OCI-LY1 (cell line): ENCODE measurements around the gene SNX8.

Experiments
- H2AFZ ChIP-seq: fragments of 200-600 bp; sonication (generic), shearing (Covaris generic); 2 replicates; pipeline ENCODE4 v1.6.0; 2014; ENCODE audit warnings: antibody characterized with exemption, mild to moderate bottlenecking, low read length
- H3F3A ChIP-seq: fragments of 200-600 bp; sonication (generic), shearing (Covaris generic); 2 replicates; pipeline ENCODE4 v1.6.0; 2014; ENCODE audit warnings: mild to moderate bottlenecking, antibody characterized with exemption, low read length, moderate library complexity; ENCODE audit not compliant: insufficient read depth
- H3K27ac ChIP-seq: fragments of 200-600 bp; sonication (generic); 2 replicates; pipeline ENCODE4 v1.5.1; 2014; ENCODE audit warnings: low read length, mixed run types, mild to moderate bottlenecking, low read depth; ENCODE audit not compliant: poor library complexity, severe bottlenecking
- H3K27me3 ChIP-seq: fragments of 200-600 bp; sonication (generic); 2 replicates; pipeline ENCODE4 v1.6.0; 2014; ENCODE audit warnings: antibody characterized with exemption, mild to moderate bottlenecking, low read length, moderate library complexity; ENCODE audit not compliant: insufficient read depth
- H3K36me3 ChIP-seq: fragments of 200-600 bp; sonication (generic); 2 replicates; pipeline ENCODE4 v1.6.1; 2014; ENCODE audit warnings: mild to moderate bottlenecking, antibody characterized with exemption, low read length, moderate library complexity, mixed read lengths; ENCODE audit not compliant: insufficient read depth
- H3K4me1 ChIP-seq: fragments of 200-600 bp; sonication (generic); 2 replicates; pipeline ENCODE4 v1.5.1; 2014; ENCODE audit warnings: mild to moderate bottlenecking, low read length, moderate library complexity; ENCODE audit not compliant: insufficient read depth, severe bottlenecking
- H3K4me2 ChIP-seq: fragments of 200-600 bp; sonication (generic), shearing (Covaris generic); 2 replicates; pipeline ENCODE4 v1.6.1; 2014; ENCODE audit warnings: low read length
- H3K4me3 ChIP-seq: fragments of 200-600 bp; sonication (generic); 2 replicates; pipeline ENCODE4 v1.5.1; 2014; ENCODE audit warnings: low read length, low read depth, mild to moderate bottlenecking, mixed read lengths; ENCODE audit not compliant: poor library complexity, severe bottlenecking
- H3K79me2 ChIP-seq: fragments of 200-600 bp; shearing (Covaris generic); 2 replicates; pipeline ENCODE4 v1.6.1; 2016; ENCODE audit warnings: mixed run types, low read length, mixed read lengths; ENCODE audit not compliant: insufficient read depth
- H3K9ac ChIP-seq: fragments of 200-600 bp; sonication (generic), shearing (Covaris generic); 2 replicates; pipeline ENCODE4 v1.6.1; 2014; ENCODE audit warnings: mild to moderate bottlenecking, low read length, mixed read lengths
- H3K9me2 ChIP-seq: fragments of 200-600 bp; sonication (generic), shearing (Covaris generic); 2 replicates; pipeline ENCODE4 v1.6.1; 2014; ENCODE audit warnings: low read depth, mild to moderate bottlenecking, low read length, mixed read lengths
- H3K9me3 ChIP-seq: fragments of 200-600 bp; shearing (Covaris generic); 2 replicates; pipeline ENCODE4 v1.6.1; 2014; ENCODE audit warnings: low read length, mixed read lengths
- H4K20me1 ChIP-seq: fragments of 200-600 bp; sonication (generic), shearing (Covaris generic); 2 replicates; pipeline ENCODE4 v1.6.0; 2016; ENCODE audit warnings: mild to moderate bottlenecking, low read length; ENCODE audit not compliant: insufficient read depth
- CTCF ChIP-seq: fragments of 200-600 bp; sonication (generic), shearing (Covaris generic); IDR thresholded peaks from 2 replicates; pipeline ENCODE4 v1.5.1; 2017; ENCODE audit warnings: mild to moderate bottlenecking, antibody characterized with exemption, low read length, moderate library complexity, mixed read lengths
- EZH2 ChIP-seq: fragments of 200-600 bp; sonication (generic), shearing (Covaris generic); IDR thresholded peaks from 2 replicates; pipeline ENCODE4 v1.8.0; 2017; ENCODE audit warnings: borderline replicate concordance, mixed run types, mild to moderate bottlenecking, antibody characterized with exemption, low read length, moderate library complexity, mixed read lengths

Gene SNX8

GRCh38 chr7:2266911-2267310 is 47.3 kb downstream of the SNX8 start:
- Histone ChIP-seq H2AFZ (no peak overlapping the region), H3K4me2 (no peak overlapping the region), H3K4me3 (no peak overlapping the region), H3K27me3 (no peaks in the 10 kb centered on the region), H3F3A (no peaks in the 10 kb centered on the region), H3K27ac (no peak overlapping the region), H3K4me1 (peaks cover 4% of the 10 kb centered on the region), H3K9me3 (no peaks in the 10 kb centered on the region), H3K9ac (no peak overlapping the region), H3K36me3 (peaks cover 15% of the 10 kb centered on the region; the same call in 1 of the 2 replicates), H3K79me2 (no peaks in the 10 kb centered on the region), H4K20me1 (no peaks in the 10 kb centered on the region), H3K9me2 (no peaks in the 10 kb centered on the region)
- TF ChIP-seq CTCF (no peak), EZH2 (no peak)

GRCh38 chr7:2264158-2264557 is 50.1 kb downstream of the SNX8 start:
- Histone ChIP-seq H2AFZ (no peak overlapping the region), H3K4me3 (no peak overlapping the region), H3F3A (no peaks in the 10 kb centered on the region), H4K20me1 (no peaks in the 10 kb centered on the region), H3K9me2 (no peaks in the 10 kb centered on the region), H3K27me3 (0 out of 2 replicates have a peak, but pooled peaks cover 6% of the 10 kb centered on the region), H3K79me2 (no peaks in the 10 kb centered on the region), H3K4me2 (no peak overlapping the region), H3K27ac (no peak overlapping the region), H3K36me3 (peaks cover 9% of the 10 kb centered on the region; the same call in 1 of the 2 replicates), H3K9ac (no peak overlapping the region), H3K9me3 (no peaks in the 10 kb centered on the region), H3K4me1 (peaks cover 13% of the 10 kb centered on the region)
- no peak for TF ChIP-seq CTCF
- TF ChIP-seq EZH2, result no peak

- Histone ChIP-seq H3K9ac (no peak overlapping the region), H3F3A (no peaks in the 10 kb centered on the region), H3K27ac (no peak overlapping the region), H3K4me2 (no peak overlapping the region), H3K27me3 (0 out of 2 replicates have a peak, but pooled peaks cover 6% of the 10 kb centered on the region), H3K79me2 (no peaks in the 10 kb centered on the region), H4K20me1 (no peaks in the 10 kb centered on the region), H2AFZ (no peak overlapping the region), H3K9me2 (no peaks in the 10 kb centered on the region), H3K4me1 (peaks cover 20% of the 10 kb centered on the region), H3K9me3 (no peaks in the 10 kb centered on the region), H3K4me3 (no peak overlapping the region), H3K36me3 (peaks cover 9% of the 10 kb centered on the region; the same call in 1 of the 2 replicates)
- TF ChIP-seq CTCF (no peak), EZH2 (no peak)
Observed at GRCh38 chr7:2263176-2263575, 51.1 kb downstream of the SNX8 start.
